BE2C (cell line): ENCODE data around the gene ACP3.

Experiments used
- DNase-seq: peaks from one replicate; pipeline ENCODE4 v3.0.0-alpha.2; 2020
- H3K27me3 ChIP-seq: fragments of 250-450 bp; sonication (Bioruptor Pico); 2 replicates; pipeline ENCODE4 v1.5.1; 2020; ENCODE audit warnings: mild to moderate bottlenecking
- H3K36me3 ChIP-seq: fragments of 250-450 bp; sonication (Bioruptor Pico); 2 replicates; pipeline ENCODE4 v1.5.1; 2020; ENCODE audit warnings: mild to moderate bottlenecking
- H3K4me1 ChIP-seq: fragments of 250-450 bp; sonication (Bioruptor Pico); 2 replicates; pipeline ENCODE4 v1.5.1; 2020
- H3K4me3 ChIP-seq: 2 replicates; pipeline ENCODE4 v1.5.1; 2011; ENCODE audit warnings: low read depth, low read length
- H3K9me3 ChIP-seq: fragments of 250-450 bp; sonication (Bioruptor Pico); 2 replicates; pipeline ENCODE4 v1.5.1; 2020
- CTCF ChIP-seq: IDR thresholded peaks from 2 replicates; pipeline ENCODE4 v1.5.1; 2012; ENCODE audit warnings: mild to moderate bottlenecking, low read depth, low read length

ACP3 gene

GRCh38 chr3:132348531-132348930, 31.3 kb downstream of the ACP3 start:
- Histone ChIP-seq H3K9me3 (no peaks in the 10 kb centered on the region), H3K4me3 (no peak overlapping the region), H3K4me1 (no peaks in the 10 kb centered on the region), H3K36me3 (no peaks in the 10 kb centered on the region), H3K27me3 (no peaks in the 10 kb centered on the region)
- no peak for DNase-seq
- no peak for TF ChIP-seq CTCF

GRCh38 chr3:132350814-132351213, 33.6 kb downstream of the ACP3 start:
- H3K9me3 ChIP-seq = no peaks in the 10 kb centered on the region
- H3K27me3 ChIP-seq = no peaks in the 10 kb centered on the region
- H3K4me1 ChIP-seq = no peaks in the 10 kb centered on the region
- H3K36me3 ChIP-seq = no peaks in the 10 kb centered on the region
- TF ChIP-seq CTCF = no peak
- no peak overlapping the region for H3K4me3 ChIP-seq
- no peak for DNase-seq

GRCh38 chr3:132351222-132351806, 34.1 kb downstream of the ACP3 start:
- no peaks in the 10 kb centered on the region for H3K36me3 ChIP-seq

GRCh38 chr3:132352556-132353143, 35.4 kb downstream of the ACP3 start:
- H3K36me3 ChIP-seq = no peaks in the 10 kb centered on the region
- H3K9me3 ChIP-seq = no peaks in the 10 kb centered on the region
- peak; percentile 71 for DNase-seq
- H3K4me3 ChIP-seq = no peak overlapping the region
- peak; percentile 96 for TF ChIP-seq CTCF
- no peaks in the 10 kb centered on the region for H3K4me1 ChIP-seq
- no peaks in the 10 kb centered on the region for H3K27me3 ChIP-seq

More at GRCh38 chr3:132351222-132351806, 34.1 kb downstream of the ACP3 start:
- Histone ChIP-seq H3K4me1 (no peaks in the 10 kb centered on the region), H3K27me3 (no peaks in the 10 kb centered on the region), H3K9me3 (no peaks in the 10 kb centered on the region), H3K4me3 (no peak overlapping the region)
- DNase-seq = no peak
- TF ChIP-seq CTCF = no peak

GRCh38 chr3:132354916-132355702, 37.9 kb downstream of the ACP3 start:
- no peak for TF ChIP-seq CTCF
- Histone ChIP-seq H3K4me1 (no peaks in the 10 kb centered on the region), H3K9me3 (no peaks in the 10 kb centered on the region), H3K36me3 (no peaks in the 10 kb centered on the region), H3K27me3 (no peaks in the 10 kb centered on the region), H3K4me3 (no peak overlapping the region)
- no peak for DNase-seq

- no peaks in the 10 kb centered on the region for H3K27me3 ChIP-seq
- TF ChIP-seq CTCF = no peak
Measured at GRCh38 chr3:132356568-132356967, 39.4 kb downstream of the ACP3 start.

More at GRCh38 chr3:132356568-132356967, 39.4 kb downstream of the ACP3 start:
- no peaks in the 10 kb centered on the region for H3K36me3 ChIP-seq
- no peaks in the 10 kb centered on the region for H3K9me3 ChIP-seq
- DNase-seq = no peak
- no peak overlapping the region for H3K4me3 ChIP-seq
- no peaks in the 10 kb centered on the region for H3K4me1 ChIP-seq
